Limb (tissue), 2 donors: ENCODE data around the gene LCN2.

ENCODE experiments used
- DNase-seq, 2 donors: peaks; one replicate each; pipeline ENCODE4 v3.0.0-alpha.2; 2016; ENCODE audit errors: extremely low spot score in 2 of 2

The LCN2 gene

GRCh38 chr9:128114326-128115186, 34.7 kb upstream of the LCN2 start:
- DNase-seq: no peak

- no peak for DNase-seq
Measured at GRCh38 chr9:128115187-128116103, 33.8 kb upstream of the LCN2 start.

- no peak for DNase-seq
Measured at GRCh38 chr9:128116104-128117083, 32.9 kb upstream of the LCN2 start.

- peak; percentile 83 to 98 for DNase-seq
Measured at GRCh38 chr9:128117613-128118471, 31.4 kb upstream of the LCN2 start.

- no peak for DNase-seq
Measured at GRCh38 chr9:128118472-128118857, 30.8 kb upstream of the LCN2 start.

GRCh38 chr9:128118971-128119665, 30.1 kb upstream of the LCN2 start:
- no peak for DNase-seq

GRCh38 chr9:128120061-128120740, 29.1 kb upstream of the LCN2 start:
- DNase-seq: no peak

- DNase-seq: no peak
Measured at GRCh38 chr9:128120741-128121465, 28.4 kb upstream of the LCN2 start.

- DNase-seq: no peak
Measured at GRCh38 chr9:128121466-128121810, 27.8 kb upstream of the LCN2 start.

- no peak for DNase-seq
Measured at GRCh38 chr9:128121924-128122808, 27.1 kb upstream of the LCN2 start.

- no peak for DNase-seq
Measured at GRCh38 chr9:128122809-128123175, 26.5 kb upstream of the LCN2 start.

GRCh38 chr9:128123451-128124080, 25.7 kb upstream of the LCN2 start:
- DNase-seq: no peak

GRCh38 chr9:128124451-128124850, 24.8 kb upstream of the LCN2 start:
- no peak for DNase-seq

GRCh38 chr9:128124873-128125579, 24.2 kb upstream of the LCN2 start:
- DNase-seq: no peak

GRCh38 chr9:128125580-128126354, 23.5 kb upstream of the LCN2 start:
- DNase-seq: no peak

GRCh38 chr9:128127568-128127989, 21.7 kb upstream of the LCN2 start, which contains the start of gene PTGES2:
PTGES2 (minus strand) TSS chr9:128127729; CDS start chr9:128127717, 12 bp downstream.
- DNase-seq: peak; percentile 79 to 90
